Activated B cell treated with CpG ODN at 0.5 μM for 24 hours (primary cell): ENCODE results near the gene ATAD3C. TPM values are rescaled to one million over a fixed set of nuclear protein-coding genes. Genes with fewer than 3 reads are reported as not detected.
A peak's percentile ranks its signal among the peaks of the same experiment; 100 is the strongest.

Source experiments
- ATAC-seq: fragments of 200-7000 bp; cut with Tn5 transposase; one replicate; pipeline ENCODE4 v1.10.0; 2021; ENCODE audit warnings: low read depth, mild to moderate bottlenecking, moderate library complexity
- CTCF ChIA-PET: fragments of 350-600 bp; sonication (Branson Sonifier 250); formaldehyde crosslinking; loops from one replicate; lab custom pipeline; 2021; ENCODE audit warnings: antibody characterized with exemption; lab: Charles Lee
- POLR2A ChIA-PET: fragments of 350-600 bp; sonication (Branson Sonifier 250); formaldehyde crosslinking; loops from one replicate; lab custom pipeline; 2021; ENCODE audit warnings: antibody characterized with exemption; lab: Charles Lee
- DNase-seq: peaks from one replicate; pipeline ENCODE4 v3.0.0; 2022
- H3K27ac Mint-ChIP-seq: one replicate; pipeline ENCODE4 v1.8.0; 2020; ENCODE audit warnings: mixed read lengths
- H3K27me3 Mint-ChIP-seq: one replicate; pipeline ENCODE4 v1.8.0; 2021; ENCODE audit warnings: mixed read lengths
- H3K36me3 Mint-ChIP-seq: one replicate; pipeline ENCODE4 v1.8.0; 2021; ENCODE audit warnings: low read depth, mixed read lengths
- H3K4me1 Mint-ChIP-seq: one replicate; pipeline ENCODE4 v1.8.0; 2021; ENCODE audit warnings: mixed read lengths
- H3K4me3 Mint-ChIP-seq: one replicate; pipeline ENCODE4 v1.8.0; 2020; ENCODE audit warnings: mild to moderate bottlenecking, mixed read lengths
- H3K9me3 Mint-ChIP-seq: one replicate; pipeline ENCODE4 v1.8.0; 2020; ENCODE audit warnings: mixed read lengths
- CTCF ChIP-seq: fragments of 200-600 bp; IDR thresholded peaks from one replicate; pipeline ENCODE4 v1.8.0; 2022; ENCODE audit warnings: antibody characterized with exemption, mild to moderate bottlenecking
- intact Hi-C: fragments of 100-400 bp; cut with micrococcal nuclease; formaldehyde crosslinking; loops from one replicate; pipeline ENCODE4 v1.15.1; 2024
- total RNA-seq: library from RNA; stranded (reverse); gene quantifications from 2 replicates; pipeline ENCODE4 v1.2.3, GENCODE V29; 2022

ATAD3C gene
- total RNA-seq, 1 donor from 2014 or later, result 0.58 TPM

- DNase-seq, result no peak
- POLR2A ChIA-PET, result no interaction called here
Observed at GRCh38 chr1:1419813-1420653, 29.5 kb upstream of the ATAD3C start.

GRCh38 chr1:1420654-1421141 is 28.8 kb upstream of the ATAD3C start:
- Mint-ChIP-seq H3K4me1 (peaks cover 1% of the 10 kb centered on the region), H3K27ac (no peak overlapping the region), H3K4me3 (no peak overlapping the region), H3K9me3 (no peaks in the 10 kb centered on the region), H3K36me3 (no peaks in the 10 kb centered on the region), H3K27me3 (peaks cover 12% of the 10 kb centered on the region)
- no peak for DNase-seq
- no peak for ATAC-seq
- no peak for TF ChIP-seq CTCF
- POLR2A ChIA-PET, result no interaction called here
- CTCF ChIA-PET, result no interaction called here
- intact Hi-C loops, result no loop called here

More at GRCh38 chr1:1419813-1420653, 29.5 kb upstream of the ATAD3C start:
- Mint-ChIP-seq H3K27me3 (peaks cover 12% of the 10 kb centered on the region), H3K9me3 (no peaks in the 10 kb centered on the region), H3K4me1 (peaks cover 1% of the 10 kb centered on the region), H3K36me3 (no peaks in the 10 kb centered on the region), H3K4me3 (no peak overlapping the region), H3K27ac (no peak overlapping the region)
- peak; percentile 42 for ATAC-seq
- no peak for TF ChIP-seq CTCF
- CTCF ChIA-PET, result no interaction called here
- intact Hi-C loops, result no loop called here

DNA sequence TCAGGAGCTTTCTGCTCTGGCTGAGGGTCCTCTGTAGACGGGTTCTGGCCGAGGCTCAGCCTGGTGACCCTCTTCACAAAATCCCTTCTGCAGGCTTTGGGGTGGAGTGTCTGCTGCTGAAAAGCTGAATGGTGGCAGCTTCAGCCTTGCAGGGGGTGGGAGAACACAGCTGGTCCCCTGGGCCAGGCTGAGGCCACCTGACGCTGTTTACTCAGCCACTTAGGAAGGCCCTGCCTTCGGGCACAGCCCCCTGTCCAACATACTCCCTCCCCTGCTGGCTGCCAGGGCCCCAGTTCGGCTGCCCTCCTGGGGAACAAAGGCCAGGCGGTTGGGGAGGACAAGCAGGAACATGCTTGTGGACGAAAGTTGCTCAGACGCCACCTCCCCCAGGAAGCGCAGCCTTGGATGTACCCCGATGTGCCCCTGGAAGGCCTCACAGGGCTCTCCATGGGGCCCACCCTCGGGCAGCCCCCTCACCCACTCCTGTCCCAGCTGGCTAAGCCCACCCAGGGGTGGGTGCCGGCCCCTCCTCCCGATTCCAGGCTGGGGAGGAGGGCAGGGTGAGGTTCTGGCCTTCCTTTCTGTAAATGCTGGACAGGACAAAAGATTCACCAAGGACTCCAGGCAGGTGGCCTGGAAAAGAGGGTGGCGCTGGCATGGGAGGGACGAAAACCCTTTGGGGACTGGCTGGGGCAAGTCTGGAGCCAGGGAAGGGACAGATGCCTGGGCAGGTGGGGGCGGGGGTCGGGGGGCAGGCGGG is 28.2 kb upstream of the ATAD3C start, which contains the start of gene ANKRD65:
ANKRD65 (minus strand) TSS at position 130 of the 760 bp plus-strand sequence. CDS start 271 bp downstream, outside the sequence.
- ATAC-seq (no peak), DNase-seq (no peak)
- no peak for TF ChIP-seq CTCF
- no peak within 1 kb of the TSS for H3K27ac Mint-ChIP-seq
- ChIA-PET POLR2A (no interaction called here), CTCF (no interaction called here)
- intact Hi-C loops, result no loop called here
- H3K36me3 Mint-ChIP-seq, result no peaks in the 10 kb centered on the region
- no peak within 1 kb of the TSS for H3K4me3 Mint-ChIP-seq
- H3K27me3 Mint-ChIP-seq, result peaks cover 13% of the 10 kb centered on the region
- peaks cover 1% of the 10 kb centered on the region for H3K4me1 Mint-ChIP-seq
- no peaks in the 10 kb centered on the region for H3K9me3 Mint-ChIP-seq

DNA sequence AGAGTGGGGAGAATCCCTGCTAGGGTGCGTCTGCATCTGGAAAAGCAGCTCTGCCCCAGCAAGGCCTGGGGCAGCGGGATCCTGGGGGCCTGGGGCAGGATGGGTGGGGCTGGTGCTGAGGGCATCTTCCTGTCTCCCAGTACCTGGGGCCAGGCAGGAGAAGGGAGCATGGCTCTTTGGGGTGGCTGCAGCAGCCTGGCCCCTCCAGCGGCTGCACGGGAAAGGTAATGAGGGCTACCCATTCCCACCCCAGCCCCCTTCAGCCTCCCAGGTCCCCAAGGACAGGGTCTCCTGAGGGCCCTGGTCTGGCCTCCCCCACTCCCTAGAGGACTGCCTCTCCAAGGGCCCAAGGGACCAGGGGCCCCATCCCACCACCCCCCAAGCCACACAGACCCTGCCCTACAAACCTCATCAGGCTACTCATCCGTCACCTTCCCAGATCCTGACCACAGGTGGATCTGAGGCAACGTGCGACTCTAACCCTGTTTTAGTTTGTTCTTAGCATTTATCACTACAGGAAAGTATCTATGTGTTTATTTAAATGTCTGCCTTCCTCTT is 27.5 kb upstream of the ATAD3C start:
- Mint-ChIP-seq H3K27ac (no peak overlapping the region), H3K27me3 (peaks cover 15% of the 10 kb centered on the region), H3K9me3 (no peaks in the 10 kb centered on the region), H3K4me3 (no peak overlapping the region), H3K4me1 (peaks cover 1% of the 10 kb centered on the region), H3K36me3 (no peaks in the 10 kb centered on the region)
- intact Hi-C loops, result no loop called here
- no peak for DNase-seq
- ChIA-PET POLR2A (no interaction called here), CTCF (no interaction called here)
- ATAC-seq, result no peak
- no peak for TF ChIP-seq CTCF
